ENCODE results near the gene PLS3. TPM values are rescaled to one million over a fixed set of nuclear protein-coding genes. Genes with fewer than 3 reads are reported as not detected.
A peak's percentile ranks its signal among the peaks of the same experiment; 100 is the strongest.

The PLS3 gene
- total RNA-seq, 1 experiment from 2014 or later, result 147 TPM

DNA sequence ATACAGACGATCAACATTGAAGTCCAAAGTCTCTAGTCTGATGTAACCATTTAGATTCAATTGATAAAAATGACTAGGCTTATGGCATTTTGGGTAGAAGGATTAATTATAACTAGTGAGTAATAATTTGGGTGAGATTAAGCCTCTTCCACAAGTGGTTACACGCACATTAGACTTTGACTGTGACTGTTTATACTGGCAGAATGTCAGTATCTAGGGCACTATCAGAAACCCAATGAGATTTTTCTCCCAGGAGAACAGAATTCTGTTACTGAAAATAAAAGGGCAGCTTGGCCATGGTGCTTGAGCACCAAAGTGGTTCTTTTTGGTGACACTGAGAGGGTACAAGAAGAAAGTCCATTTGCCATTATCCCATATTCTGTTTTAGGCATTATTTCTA is 3.3 kb downstream of the PLS3 start:
- intact Hi-C loops (cut with micrococcal nuclease), result loop anchor here (5.0 kb wide), 2 partner anchors 78 to 232 kb away; no protein-coding TSS in a partner anchor
- ChIA-PET CTCF (interaction anchor here (0.6 to 0.8 kb wide), 2 partner anchors 30 to 233 kb away, joined by 3 to 4 read pairs; no protein-coding TSS in a partner anchor), POLR2A (interaction anchor here (1.0 to 7.5 kb wide), 7 partner anchors 12 to 234 kb away, joined by 3 to 160 read pairs (median 11); no protein-coding TSS in a partner anchor)
- TF ChIP-seq CTCF (IDR thresholded peaks at IDR 0.05; ENCODE audit: unreplicated experiment), result no peak
- Mint-ChIP-seq H3K4me3 (ENCODE audit: unreplicated experiment) (peak overlapping the region; percentile 35), H3K27me3 (ENCODE audit: insufficient read depth, unreplicated experiment) (peaks cover 36% of the 10 kb centered on the region), H3K36me3 (ENCODE audit: insufficient read depth, unreplicated experiment) (peaks cover 23% of the 10 kb centered on the region), H3K4me1 (ENCODE audit: insufficient read depth, unreplicated experiment) (no peaks in the 10 kb centered on the region), H3K27ac (ENCODE audit: low read depth, unreplicated experiment) (no peak overlapping the region), H3K9me3 (ENCODE audit: unreplicated experiment) (no peaks in the 10 kb centered on the region)
- no TSS peak for BruUV-seq (replicated peaks)
- DNase-seq (ENCODE audit: unreplicated experiment), result peak; percentile 18

DNA sequence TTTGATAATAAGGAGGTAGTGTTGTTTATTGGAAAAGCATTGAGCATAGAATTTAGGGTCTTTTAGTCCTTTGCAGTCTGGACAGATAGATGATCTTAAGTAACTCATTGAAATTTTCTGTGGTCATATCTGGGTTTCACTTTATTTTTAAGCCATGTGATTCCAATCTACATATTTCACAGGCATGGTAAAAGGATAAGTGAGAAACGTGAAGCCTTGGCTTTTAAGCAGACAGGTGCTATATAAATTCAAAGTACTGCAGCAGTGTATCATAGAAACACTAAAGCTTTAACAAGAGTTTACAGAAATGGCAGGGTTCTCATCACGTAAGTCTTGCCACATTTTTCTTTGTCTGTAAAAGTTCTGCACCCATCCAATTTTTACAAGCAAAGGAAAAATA is 4.9 kb downstream of the PLS3 start:
- Mint-ChIP-seq H3K9me3 (ENCODE audit: unreplicated experiment) (no peaks in the 10 kb centered on the region), H3K36me3 (ENCODE audit: insufficient read depth, unreplicated experiment) (peaks cover 32% of the 10 kb centered on the region), H3K4me3 (ENCODE audit: unreplicated experiment) (no peak overlapping the region), H3K27ac (ENCODE audit: low read depth, unreplicated experiment) (no peak overlapping the region), H3K4me1 (ENCODE audit: insufficient read depth, unreplicated experiment) (no peaks in the 10 kb centered on the region), H3K27me3 (ENCODE audit: insufficient read depth, unreplicated experiment) (peaks cover 37% of the 10 kb centered on the region)
- CTCF ChIA-PET, result no interaction called here
- TF ChIP-seq CTCF (IDR thresholded peaks at IDR 0.05; ENCODE audit: unreplicated experiment), result no peak
- no TSS peak for BruUV-seq (replicated peaks)
- no peak for DNase-seq (ENCODE audit: unreplicated experiment)
- POLR2A ChIA-PET, result interaction anchor here (7.5 kb wide), 2 partner anchors 15 to 26 kb away, joined by 142 to 160 read pairs; no protein-coding TSS in a partner anchor
- intact Hi-C loops (cut with micrococcal nuclease), result no loop called here

DNA sequence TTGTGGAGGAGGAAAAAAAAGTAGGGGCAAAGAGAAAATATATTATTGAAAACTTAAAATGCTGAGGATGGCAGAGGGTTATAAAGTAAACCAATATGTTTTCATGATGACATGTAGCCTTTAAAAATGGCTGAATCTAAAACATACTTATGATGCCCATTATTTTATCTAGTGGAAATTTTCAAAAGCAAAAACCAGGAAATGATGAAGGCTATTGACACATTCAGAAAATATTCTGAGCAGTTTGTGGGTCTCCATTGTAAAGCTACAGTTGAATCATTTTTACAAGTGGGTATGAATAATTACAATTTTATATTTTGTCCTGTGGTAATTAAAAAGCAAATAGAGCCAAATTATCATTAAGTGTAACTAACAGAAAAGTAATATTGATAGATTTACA is 10.7 kb downstream of the PLS3 start:
- BruUV-seq (replicated peaks), result no TSS peak
- peaks cover 36% of the 10 kb centered on the region for H3K27me3 Mint-ChIP-seq (ENCODE audit: insufficient read depth, unreplicated experiment)
- ChIA-PET CTCF (no interaction called here), POLR2A (interaction anchor here (1.0 to 1.4 kb wide), 4 partner anchors 8 to 20 kb away, joined by 3 to 5 read pairs (median 3); no protein-coding TSS in a partner anchor)
- intact Hi-C loops (cut with micrococcal nuclease), result no loop called here
- no peak for TF ChIP-seq CTCF (IDR thresholded peaks at IDR 0.05; ENCODE audit: unreplicated experiment)
- H3K9me3 Mint-ChIP-seq (ENCODE audit: unreplicated experiment), result no peaks in the 10 kb centered on the region
- no peak overlapping the region for H3K4me3 Mint-ChIP-seq (ENCODE audit: unreplicated experiment)
- DNase-seq (ENCODE audit: unreplicated experiment), result no peak
- peak overlapping the region; percentile 64 for H3K27ac Mint-ChIP-seq (ENCODE audit: low read depth, unreplicated experiment)
- H3K4me1 Mint-ChIP-seq (ENCODE audit: insufficient read depth, unreplicated experiment), result peaks cover 5% of the 10 kb centered on the region
- peaks cover 35% of the 10 kb centered on the region for H3K36me3 Mint-ChIP-seq (ENCODE audit: insufficient read depth, unreplicated experiment)

DNA sequence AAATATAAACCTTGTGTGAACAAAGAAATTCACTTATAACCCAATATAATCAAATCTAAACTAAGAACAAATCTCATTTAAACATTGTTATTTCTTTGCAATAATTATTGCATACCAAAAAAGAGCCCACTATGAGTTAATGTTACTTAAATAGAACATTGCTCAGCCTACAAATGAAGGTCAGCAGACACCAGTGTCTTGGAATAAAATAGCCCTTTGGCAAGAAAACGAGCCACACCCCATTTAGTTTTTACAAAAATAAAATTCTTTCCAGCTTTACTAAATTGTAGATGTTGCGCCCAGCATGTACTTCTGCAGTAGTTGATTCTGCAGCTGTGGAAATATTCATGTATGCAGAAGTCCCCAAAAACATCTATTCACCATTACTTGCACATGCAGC is 12.2 kb downstream of the PLS3 start:
- H3K27me3 Mint-ChIP-seq (ENCODE audit: insufficient read depth, unreplicated experiment), result peaks cover 43% of the 10 kb centered on the region
- no peak overlapping the region for H3K4me3 Mint-ChIP-seq (ENCODE audit: unreplicated experiment)
- intact Hi-C loops (cut with micrococcal nuclease), result no loop called here

More for the DNA sequence above, 12.2 kb downstream of the PLS3 start:
- ChIA-PET POLR2A (interaction anchor here (1.4 kb wide), 1 partner anchor 10 kb away, joined by 5 read pairs; no protein-coding TSS in a partner anchor), CTCF (interaction anchor here (1.1 kb wide), 1 partner anchor 20 kb away, joined by 5 read pairs; no protein-coding TSS in a partner anchor)
- peaks cover 33% of the 10 kb centered on the region for H3K36me3 Mint-ChIP-seq (ENCODE audit: insufficient read depth, unreplicated experiment)
- BruUV-seq (replicated peaks), result no TSS peak
- no peak for DNase-seq (ENCODE audit: unreplicated experiment)
- no peak overlapping the region for H3K27ac Mint-ChIP-seq (ENCODE audit: low read depth, unreplicated experiment)
- H3K9me3 Mint-ChIP-seq (ENCODE audit: unreplicated experiment), result no peaks in the 10 kb centered on the region
- TF ChIP-seq CTCF (IDR thresholded peaks at IDR 0.05; ENCODE audit: unreplicated experiment), result no peak
- H3K4me1 Mint-ChIP-seq (ENCODE audit: insufficient read depth, unreplicated experiment), result peaks cover 5% of the 10 kb centered on the region
